ENCODE measurements around the gene EIF4E.

GRCh38 chr4:98890702-98891455 lies 38.1 kb downstream of the EIF4E start:
- TF ChIP-seq CTCF (IDR thresholded peaks at IDR 0.05) (no peak), EZH2 (IDR thresholded peaks at IDR 0.05; ENCODE audit: borderline replicate concordance, insufficient read depth, low read depth, low read length, poor library complexity, severe bottlenecking) (no peak)

Data from B cell (primary cell).